ENCODE measurements around the gene NTF3. TPM values are rescaled to one million over a fixed set of nuclear protein-coding genes. Genes with fewer than 3 reads are reported as not detected.

NTF3 gene
- total RNA-seq, 1 donor from 2014 or later = 0.33 TPM

GRCh38 chr12:5433845-5434646, 2.1 kb downstream of the NTF3 start:
- Mint-ChIP-seq H3K36me3 (ENCODE audit: low read depth) (no peaks in the 10 kb centered on the region), H3K27me3 (ENCODE audit: low read depth) (peaks cover 43% of the 10 kb centered on the region), H3K9me3 (no peaks in the 10 kb centered on the region), H3K27ac (ENCODE audit: unreplicated experiment) (no peak overlapping the region), H3K4me1 (peaks cover 29% of the 10 kb centered on the region), H3K4me3 (no peak overlapping the region)
- TF ChIP-seq CTCF (conservative IDR thresholded peaks at IDR 0.05) = no peak
- DNase-seq (ENCODE audit: low read depth, low spot score) = no peak

GRCh38 chr12:5434647-5435560, 3.0 kb downstream of the NTF3 start:
- no peaks in the 10 kb centered on the region for H3K9me3 Mint-ChIP-seq
- peaks cover 24% of the 10 kb centered on the region for H3K4me1 Mint-ChIP-seq
- H3K27ac Mint-ChIP-seq (ENCODE audit: unreplicated experiment) = no peak overlapping the region
- H3K4me3 Mint-ChIP-seq = no peak overlapping the region
- no peak for DNase-seq (ENCODE audit: low read depth, low spot score)
- peaks cover 43% of the 10 kb centered on the region for H3K27me3 Mint-ChIP-seq (ENCODE audit: low read depth)
- TF ChIP-seq CTCF (conservative IDR thresholded peaks at IDR 0.05) = no peak
- no peaks in the 10 kb centered on the region for H3K36me3 Mint-ChIP-seq (ENCODE audit: low read depth)

- Mint-ChIP-seq H3K4me1 (peaks cover 5% of the 10 kb centered on the region), H3K4me3 (no peak overlapping the region)
Measured at GRCh38 chr12:5437182-5437583, 5.3 kb downstream of the NTF3 start.

GRCh38 chr12:5437589-5437988, 5.7 kb downstream of the NTF3 start:
- Mint-ChIP-seq H3K27ac (ENCODE audit: unreplicated experiment) (no peak overlapping the region), H3K4me1 (peaks cover under 1% of the 10 kb centered on the region), H3K36me3 (ENCODE audit: low read depth) (no peaks in the 10 kb centered on the region), H3K27me3 (ENCODE audit: low read depth) (peaks cover 34% of the 10 kb centered on the region), H3K4me3 (no peak overlapping the region), H3K9me3 (no peaks in the 10 kb centered on the region)
- no peak for DNase-seq (ENCODE audit: low read depth, low spot score)
- no peak for TF ChIP-seq CTCF (conservative IDR thresholded peaks at IDR 0.05)

More at GRCh38 chr12:5437182-5437583, 5.3 kb downstream of the NTF3 start:
- H3K36me3 Mint-ChIP-seq (ENCODE audit: low read depth) = no peaks in the 10 kb centered on the region
- TF ChIP-seq CTCF (conservative IDR thresholded peaks at IDR 0.05) = no peak
- H3K27ac Mint-ChIP-seq (ENCODE audit: unreplicated experiment) = no peak overlapping the region
- peaks cover 34% of the 10 kb centered on the region for H3K27me3 Mint-ChIP-seq (ENCODE audit: low read depth)
- H3K9me3 Mint-ChIP-seq = no peaks in the 10 kb centered on the region
- no peak for DNase-seq (ENCODE audit: low read depth, low spot score)

GRCh38 chr12:5438671-5439200, 6.8 kb downstream of the NTF3 start:
- no peak overlapping the region for H3K27ac Mint-ChIP-seq (ENCODE audit: unreplicated experiment)

More at GRCh38 chr12:5438671-5439200, 6.8 kb downstream of the NTF3 start:
- H3K4me3 Mint-ChIP-seq = no peak overlapping the region
- H3K36me3 Mint-ChIP-seq (ENCODE audit: low read depth) = no peaks in the 10 kb centered on the region
- peaks cover 33% of the 10 kb centered on the region for H3K27me3 Mint-ChIP-seq (ENCODE audit: low read depth)
- H3K4me1 Mint-ChIP-seq = no peaks in the 10 kb centered on the region
- no peaks in the 10 kb centered on the region for H3K9me3 Mint-ChIP-seq
- TF ChIP-seq CTCF (conservative IDR thresholded peaks at IDR 0.05) = no peak
- no peak for DNase-seq (ENCODE audit: low read depth, low spot score)
